Left ventricle myocardium inferior (tissue), 1 donor: ENCODE data around the gene TTLL5. TPM values are rescaled to one million over a fixed set of nuclear protein-coding genes. Genes with fewer than 3 reads are reported as not detected.

Experiments
- DNase-seq: peaks from one replicate; pipeline ENCODE4 v3.0.0-alpha.2; 2020
- H3K27ac ChIP-seq: fragments of 200-600 bp; replicated peaks from 2 replicates; pipeline ENCODE4 v1.8.0; 2021
- H3K27me3 ChIP-seq: fragments of 200-600 bp; 2 replicates; pipeline ENCODE4 v1.8.0; 2021; ENCODE audit warnings: low read depth
- H3K36me3 ChIP-seq: fragments of 200-600 bp; 2 replicates; pipeline ENCODE4 v1.8.0; 2021
- H3K4me1 ChIP-seq: fragments of 200-600 bp; 2 replicates; pipeline ENCODE4 v1.8.0; 2021
- H3K4me3 ChIP-seq: fragments of 200-600 bp; 2 replicates; pipeline ENCODE4 v1.8.0; 2021; ENCODE audit warnings: mild to moderate bottlenecking, moderate library complexity
- H3K9me3 ChIP-seq: fragments of 200-600 bp; replicated peaks from 2 replicates; pipeline ENCODE4 v1.8.0; 2021
- intact Hi-C: fragments of 100-400 bp; cut with micrococcal nuclease; formaldehyde crosslinking; loops from one replicate; pipeline ENCODE4 v1.11.0; 2022
- total RNA-seq: library from RNA; stranded (reverse); fragmentation: NEBNext Ultra II Directional; extraction: Animal tissue kit (Norgen Biotek cat#: 25700); gene quantifications from one replicate; pipeline ENCODE4 v1.2.1, GENCODE V29; 2021
- TF ChIP-seq, protein P1 (sequence below): fragments of 200-600 bp; IDR thresholded peaks from 2 replicates; pipeline ENCODE4 v1.8.0; 2021; ENCODE audit warnings: antibody characterized with exemption, mild to moderate bottlenecking, borderline replicate concordance
- donor health status: DM: no; HTN: yes; CAD: no; lungs with severe emphysema.

Gene TTLL5
- total RNA-seq, 1 donor from 2014 or later: 16.3 TPM

DNA sequence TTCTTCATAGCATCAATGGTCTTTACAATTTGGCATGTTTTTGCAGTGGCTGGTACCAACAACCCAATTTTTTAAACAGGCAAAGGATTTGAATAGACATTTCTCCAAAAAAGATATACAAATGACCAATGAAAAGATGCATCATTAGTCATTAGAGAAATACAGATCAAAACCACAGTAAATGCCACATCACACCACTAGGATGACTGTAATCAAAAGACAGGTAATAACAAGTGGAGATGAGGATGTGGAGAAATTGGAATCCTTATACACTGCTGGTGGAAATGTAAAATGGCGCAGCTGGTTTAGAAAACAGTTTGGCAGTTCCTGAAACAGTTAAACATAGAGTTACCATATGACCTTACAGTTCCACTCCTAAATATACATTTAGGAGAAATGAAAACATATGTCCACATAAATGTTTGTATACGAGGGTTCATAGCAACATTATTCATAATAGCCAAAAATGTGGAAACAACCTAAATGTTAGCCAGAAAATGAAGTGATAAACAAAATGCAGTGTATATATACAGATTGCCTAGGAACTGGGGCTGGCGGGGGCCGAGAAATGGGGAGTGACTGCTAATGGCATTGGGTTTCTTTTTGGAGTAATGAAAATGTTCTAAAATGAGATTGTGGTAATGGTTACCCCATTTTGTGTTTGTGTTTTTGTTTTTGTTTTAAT lies 265.5 kb downstream of the TTLL5 start:
- DNase-seq: no peak
- H3K36me3 ChIP-seq: no peaks in the 10 kb centered on the region
- H3K27ac ChIP-seq: no peak overlapping the region
- no peaks in the 10 kb centered on the region for H3K27me3 ChIP-seq
- H3K4me3 ChIP-seq: no peak overlapping the region
- H3K4me1 ChIP-seq: no peaks in the 10 kb centered on the region
- TF ChIP-seq, protein P1, sequence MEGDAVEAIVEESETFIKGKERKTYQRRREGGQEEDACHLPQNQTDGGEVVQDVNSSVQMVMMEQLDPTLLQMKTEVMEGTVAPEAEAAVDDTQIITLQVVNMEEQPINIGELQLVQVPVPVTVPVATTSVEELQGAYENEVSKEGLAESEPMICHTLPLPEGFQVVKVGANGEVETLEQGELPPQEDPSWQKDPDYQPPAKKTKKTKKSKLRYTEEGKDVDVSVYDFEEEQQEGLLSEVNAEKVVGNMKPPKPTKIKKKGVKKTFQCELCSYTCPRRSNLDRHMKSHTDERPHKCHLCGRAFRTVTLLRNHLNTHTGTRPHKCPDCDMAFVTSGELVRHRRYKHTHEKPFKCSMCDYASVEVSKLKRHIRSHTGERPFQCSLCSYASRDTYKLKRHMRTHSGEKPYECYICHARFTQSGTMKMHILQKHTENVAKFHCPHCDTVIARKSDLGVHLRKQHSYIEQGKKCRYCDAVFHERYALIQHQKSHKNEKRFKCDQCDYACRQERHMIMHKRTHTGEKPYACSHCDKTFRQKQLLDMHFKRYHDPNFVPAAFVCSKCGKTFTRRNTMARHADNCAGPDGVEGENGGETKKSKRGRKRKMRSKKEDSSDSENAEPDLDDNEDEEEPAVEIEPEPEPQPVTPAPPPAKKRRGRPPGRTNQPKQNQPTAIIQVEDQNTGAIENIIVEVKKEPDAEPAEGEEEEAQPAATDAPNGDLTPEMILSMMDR: no peak
- intact Hi-C loops: no loop called here
- H3K9me3 ChIP-seq: no peaks in the 10 kb centered on the region

- TF ChIP-seq, protein P1: no peak
- H3K9me3 ChIP-seq: no peaks in the 10 kb centered on the region
- H3K27ac ChIP-seq: no peak overlapping the region
- no peak for DNase-seq
- H3K36me3 ChIP-seq: no peaks in the 10 kb centered on the region
- no peaks in the 10 kb centered on the region for H3K4me1 ChIP-seq
- no peaks in the 10 kb centered on the region for H3K27me3 ChIP-seq
- H3K4me3 ChIP-seq: no peak overlapping the region
- intact Hi-C loops: no loop called here
Observed at GRCh38 chr14:75927564-75928087, 266.6 kb downstream of the TTLL5 start.

DNA sequence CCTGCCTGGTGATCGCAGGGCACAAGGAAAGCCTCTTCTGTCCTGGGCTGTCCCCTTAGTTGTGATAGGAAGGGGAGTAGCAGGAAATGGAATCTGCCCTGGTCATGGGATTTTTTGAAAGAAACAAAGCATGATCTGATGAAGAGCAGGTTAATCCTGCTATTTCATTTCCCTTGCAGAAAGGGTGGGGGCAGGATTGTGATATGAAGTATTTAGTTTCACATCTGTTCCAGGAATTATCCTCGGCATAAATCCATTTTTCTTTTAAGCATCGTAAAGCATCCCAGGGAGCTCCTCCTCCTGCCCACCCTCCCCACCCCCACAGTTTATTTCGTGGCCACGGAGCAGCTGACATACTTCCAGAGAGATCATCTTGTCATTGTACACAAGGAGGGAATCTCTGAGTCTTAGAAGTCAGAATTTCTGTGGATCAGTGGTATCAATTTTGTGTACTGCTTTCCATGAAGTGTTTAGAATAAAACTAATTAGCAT lies 267.7 kb downstream of the TTLL5 start:
- peak overlapping the region; percentile 16 for H3K4me3 ChIP-seq

DNA sequence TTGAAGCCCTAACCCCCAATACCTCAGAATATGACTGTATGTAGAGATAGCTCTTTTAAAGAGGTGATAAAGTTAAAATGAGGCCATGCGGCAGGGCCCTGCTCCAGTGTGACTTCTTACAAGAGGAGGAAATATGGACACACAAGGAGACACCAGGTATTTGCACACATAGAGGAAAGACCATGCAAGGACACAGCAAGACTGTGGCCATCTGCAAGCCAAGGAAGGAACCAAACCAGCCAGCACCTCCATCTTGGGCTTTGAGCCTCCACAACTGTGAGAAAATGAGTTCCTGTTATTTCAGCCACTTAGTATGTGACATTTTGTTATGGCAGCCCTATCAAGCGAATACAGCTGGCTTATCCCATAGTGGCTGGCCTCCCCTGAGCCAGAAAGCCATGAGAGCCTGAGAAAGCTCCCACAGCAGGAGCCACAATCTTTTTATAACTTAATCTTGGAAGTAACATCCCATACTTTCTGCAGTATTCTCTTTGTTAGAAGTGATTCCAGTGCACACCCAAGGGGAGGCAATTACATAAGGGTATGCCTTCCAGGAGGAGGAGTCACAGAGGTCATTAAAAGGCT lies 272.8 kb downstream of the TTLL5 start:
- intact Hi-C loops: no loop called here
- no peaks in the 10 kb centered on the region for H3K27me3 ChIP-seq
- DNase-seq: no peak
- no peak overlapping the region for H3K27ac ChIP-seq
- TF ChIP-seq, protein P1: no peak
- H3K4me1 ChIP-seq: peaks cover 19% of the 10 kb centered on the region
- H3K4me3 ChIP-seq: no peak overlapping the region
- H3K36me3 ChIP-seq: no peaks in the 10 kb centered on the region
- H3K9me3 ChIP-seq: no peaks in the 10 kb centered on the region

More for the DNA sequence above, 267.7 kb downstream of the TTLL5 start:
- Histone ChIP-seq H3K27me3 (no peaks in the 10 kb centered on the region), H3K9me3 (no peaks in the 10 kb centered on the region), H3K27ac (peak overlapping the region; percentile 33), H3K36me3 (no peaks in the 10 kb centered on the region), H3K4me1 (peaks cover under 1% of the 10 kb centered on the region)
- TF ChIP-seq, protein P1: no peak
- intact Hi-C loops: no loop called here
- no peak for DNase-seq

DNA sequence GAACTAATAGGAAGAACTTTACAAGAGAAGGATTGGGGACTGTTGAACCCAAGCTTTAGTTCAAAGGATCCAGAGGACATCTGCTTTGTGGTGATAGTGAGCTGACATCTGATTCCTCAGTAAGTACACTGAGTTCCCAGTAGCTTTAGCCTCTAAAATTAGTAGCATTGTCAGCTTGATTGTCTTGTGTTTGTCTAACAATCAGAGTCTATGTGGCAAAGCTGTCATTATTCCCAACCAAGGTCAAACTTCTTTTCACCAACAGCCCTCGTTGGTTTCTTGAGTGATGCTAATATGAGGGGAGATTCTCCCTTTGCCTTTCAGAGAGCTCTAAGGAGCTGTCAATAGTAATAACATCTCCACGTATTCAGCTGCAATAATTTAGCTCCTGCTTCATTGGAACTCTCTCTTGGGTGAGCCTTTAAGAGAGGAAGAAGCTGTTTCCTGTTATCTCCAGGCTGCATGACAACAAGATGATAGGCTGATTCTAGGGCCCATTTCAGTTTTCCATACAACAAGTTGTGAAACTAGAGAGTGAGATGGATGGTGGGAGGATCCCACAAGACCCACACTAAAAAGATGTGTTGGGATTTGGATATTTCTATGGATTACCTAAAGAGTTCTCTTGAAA lies 274.1 kb downstream of the TTLL5 start:
- intact Hi-C loops: no loop called here
- H3K27ac ChIP-seq: peak overlapping the region; percentile 16
- peaks cover 19% of the 10 kb centered on the region for H3K4me1 ChIP-seq
- TF ChIP-seq, protein P1: no peak
- H3K9me3 ChIP-seq: no peaks in the 10 kb centered on the region
- no peaks in the 10 kb centered on the region for H3K36me3 ChIP-seq
- no peak for DNase-seq
- H3K4me3 ChIP-seq: no peak overlapping the region
- H3K27me3 ChIP-seq: no peaks in the 10 kb centered on the region
